ENCODE measurements around the gene TMEM161A.

- TF ChIP-seq EZH2 (IDR thresholded peaks at IDR 0.05) = no peak
- TF ChIP-seq CTCF (IDR thresholded peaks at IDR 0.05) = no peak
- TF ChIP-seq EZH2phosphoT487 (IDR thresholded peaks at IDR 0.05) = no peak
These were observed 43.3 kb upstream of the TMEM161A start for GRCh38 chr19:19181488-19181998.

All from neural progenitor cell (in vitro differentiated cells).